ENCODE results near the gene DZIP1L. TPM values are rescaled to one million over a fixed set of nuclear protein-coding genes. Genes with fewer than 3 reads are reported as not detected.

Gene DZIP1L
- total and polyA plus RNA-seq, 10 donors, result 0.85 to 38.6 (median 12.4) TPM

- Histone ChIP-seq H3K9me3 (no peaks in the 10 kb centered on the region), H3K36me3 (peaks cover 0 to 25% (median 0%) of the 10 kb centered on the region in 6 donors), H3K27ac (no peak overlapping the region), H3K4me1 (no peaks in the 10 kb centered on the region), H3K4me3 (no peak overlapping the region), H3K27me3 (replicated peaks in 1 of 7) (no peaks in the 10 kb centered on the region)
- WGBS, 5 donors, result 62 to 72% (median 65%) methylated on average over 2 of the region's 2 CpGs
- DNase-seq, result no peak
- intact Hi-C loops (cut with DNase I; ENCODE audit: low total_unique reads), result no loop called here
- TF ChIP-seq POLR2A (IDR thresholded peaks at IDR 0.05), result no peak
- TF ChIP-seq, protein P1, sequence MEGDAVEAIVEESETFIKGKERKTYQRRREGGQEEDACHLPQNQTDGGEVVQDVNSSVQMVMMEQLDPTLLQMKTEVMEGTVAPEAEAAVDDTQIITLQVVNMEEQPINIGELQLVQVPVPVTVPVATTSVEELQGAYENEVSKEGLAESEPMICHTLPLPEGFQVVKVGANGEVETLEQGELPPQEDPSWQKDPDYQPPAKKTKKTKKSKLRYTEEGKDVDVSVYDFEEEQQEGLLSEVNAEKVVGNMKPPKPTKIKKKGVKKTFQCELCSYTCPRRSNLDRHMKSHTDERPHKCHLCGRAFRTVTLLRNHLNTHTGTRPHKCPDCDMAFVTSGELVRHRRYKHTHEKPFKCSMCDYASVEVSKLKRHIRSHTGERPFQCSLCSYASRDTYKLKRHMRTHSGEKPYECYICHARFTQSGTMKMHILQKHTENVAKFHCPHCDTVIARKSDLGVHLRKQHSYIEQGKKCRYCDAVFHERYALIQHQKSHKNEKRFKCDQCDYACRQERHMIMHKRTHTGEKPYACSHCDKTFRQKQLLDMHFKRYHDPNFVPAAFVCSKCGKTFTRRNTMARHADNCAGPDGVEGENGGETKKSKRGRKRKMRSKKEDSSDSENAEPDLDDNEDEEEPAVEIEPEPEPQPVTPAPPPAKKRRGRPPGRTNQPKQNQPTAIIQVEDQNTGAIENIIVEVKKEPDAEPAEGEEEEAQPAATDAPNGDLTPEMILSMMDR (IDR thresholded peaks at IDR 0.05 in 8 of 11, conservative IDR thresholded peaks at IDR 0.05 in 3 of 11), result no peak
- TF ChIP-seq POLR2AphosphoS5 (IDR thresholded peaks at IDR 0.05), result no peak
Observed at GRCh38 chr3:138016065-138016464, 99.3 kb downstream of the DZIP1L start.

DNA sequence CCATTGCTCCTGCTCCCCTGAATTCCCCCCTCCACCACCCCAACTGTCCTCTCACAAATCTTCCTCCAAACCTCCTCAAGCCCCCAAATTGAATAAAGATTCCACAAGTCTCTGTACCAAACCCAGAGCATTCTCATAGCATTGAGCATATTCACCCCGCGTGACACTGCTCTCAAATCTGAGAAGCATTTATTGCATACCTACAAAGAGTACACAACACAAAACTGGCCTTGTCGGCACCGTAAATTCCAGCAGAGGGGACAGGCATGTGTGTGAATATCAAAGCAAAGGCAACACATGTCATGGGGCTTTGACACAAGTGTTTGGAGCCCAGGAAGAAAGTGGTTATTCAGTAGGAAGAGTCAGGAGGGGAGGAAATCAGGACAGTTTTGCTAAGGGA is 102.9 kb downstream of the DZIP1L start:
- no peaks in the 10 kb centered on the region for H3K27me3 ChIP-seq (replicated peaks in 1 of 7)
- H3K9me3 ChIP-seq, result no peaks in the 10 kb centered on the region
- no peak overlapping the region for H3K27ac ChIP-seq
- H3K36me3 ChIP-seq, result peaks cover 0 to 12% (median 0%) of the 10 kb centered on the region in 6 donors
- intact Hi-C loops (cut with DNase I; ENCODE audit: low total_unique reads), result no loop called here
- H3K4me1 ChIP-seq, result no peaks in the 10 kb centered on the region
- TF ChIP-seq POLR2AphosphoS5 (IDR thresholded peaks at IDR 0.05), result no peak
- TF ChIP-seq, protein P1 (IDR thresholded peaks at IDR 0.05 in 8 of 11, conservative IDR thresholded peaks at IDR 0.05 in 3 of 11), result no peak
- no peak for TF ChIP-seq POLR2A (IDR thresholded peaks at IDR 0.05)
- 90 to 99% (median 97%) methylated on average over 4 of the region's 4 CpGs for WGBS, 5 donors
- no peak for DNase-seq
- H3K4me3 ChIP-seq, result no peak overlapping the region

Other genes starting within 250 kb of the DZIP1L start
- not detected for gene CLDN18, start 105.4 kb downstream of the DZIP1L start, total RNA-seq
- gene CLDN18, start 105.4 kb downstream of the DZIP1L start, polyA plus RNA-seq, result not detected
- gene A4GNT, start 16.8 kb upstream of the DZIP1L start, total RNA-seq, result not detected
- gene A4GNT, start 16.8 kb upstream of the DZIP1L start, polyA plus RNA-seq, result not detected
- 10 to 100 TPM; 16.8 to 19.2 (median 17.4) TPM for gene DBR1, start 59.3 kb upstream of the DZIP1L start, total RNA-seq
- 10 to 100 TPM in 1 of 3 donors, 1 to 10 TPM in 2; 8.1 to 10.2 (median 8.3) TPM for gene DBR1, start 59.3 kb upstream of the DZIP1L start, polyA plus RNA-seq
- 10 to 100 TPM; 56.7 to 95.0 (median 73.0) TPM for gene ARMC8, start 71.7 kb upstream of the DZIP1L start, total RNA-seq
- 10 to 100 TPM; 13.7 to 21.0 (median 17.4) TPM for gene ARMC8, start 71.7 kb upstream of the DZIP1L start, polyA plus RNA-seq
- gene NME9, start 214.2 kb upstream of the DZIP1L start, total RNA-seq, result 1 to 10 TPM in 1 of 7 donors, under 1 TPM in 3, not detected in 3; 0.37 to 4.1 (median 0.54) TPM
- gene NME9, start 214.2 kb upstream of the DZIP1L start, polyA plus RNA-seq, result under 1 TPM in 2 of 3 donors, not detected in 1; 0.14 to 0.16 TPM
- 10 to 100 TPM; 15.4 to 36.7 (median 24.2) TPM for gene MRAS, start 233.0 kb upstream of the DZIP1L start, total RNA-seq
- gene MRAS, start 233.0 kb upstream of the DZIP1L start, polyA plus RNA-seq, result 10 to 100 TPM in 1 of 3 donors, 1 to 10 TPM in 2; 4.1 to 18.6 (median 5.1) TPM

Measured in spleen (tissue), 11 donors.